Measurements from ENCODE around the gene UBB. TPM values are rescaled to one million over a fixed set of nuclear protein-coding genes. Genes with fewer than 3 reads are reported as not detected.

Gene UBB
- total RNA-seq, 1 donor from 2014 or later = 1,207 TPM

DNA sequence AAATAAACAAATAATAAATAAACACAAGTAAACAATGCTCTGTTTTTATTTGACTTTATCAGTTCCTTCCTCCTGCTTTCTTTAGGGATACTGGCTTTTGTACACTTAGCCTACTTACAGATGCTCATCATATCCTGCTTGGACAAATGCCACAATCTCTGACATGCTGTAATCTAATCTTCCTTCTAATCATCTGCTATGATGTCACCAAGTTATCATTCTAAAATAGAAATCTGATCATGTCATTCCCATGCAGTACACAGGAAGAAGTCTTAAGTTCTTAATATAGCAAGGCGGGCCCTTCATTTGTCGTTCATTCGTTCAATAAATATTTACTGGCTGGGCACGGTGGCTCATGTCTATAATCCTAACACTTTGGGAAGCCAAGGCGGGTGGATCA is 9.1 kb upstream of the UBB start:
- Mint-ChIP-seq H3K9me3 (ENCODE audit: unreplicated experiment) (no peaks in the 10 kb centered on the region), H3K4me1 (ENCODE audit: unreplicated experiment) (no peaks in the 10 kb centered on the region), H3K27me3 (ENCODE audit: unreplicated experiment) (no peaks in the 10 kb centered on the region), H3K36me3 (ENCODE audit: unreplicated experiment) (no peaks in the 10 kb centered on the region), H3K4me3 (ENCODE audit: unreplicated experiment) (no peak overlapping the region), H3K27ac (ENCODE audit: unreplicated experiment) (no peak overlapping the region)
- no peak for DNase-seq (ENCODE audit: extremely low spot score, unreplicated experiment)
- TF ChIP-seq, protein P1, sequence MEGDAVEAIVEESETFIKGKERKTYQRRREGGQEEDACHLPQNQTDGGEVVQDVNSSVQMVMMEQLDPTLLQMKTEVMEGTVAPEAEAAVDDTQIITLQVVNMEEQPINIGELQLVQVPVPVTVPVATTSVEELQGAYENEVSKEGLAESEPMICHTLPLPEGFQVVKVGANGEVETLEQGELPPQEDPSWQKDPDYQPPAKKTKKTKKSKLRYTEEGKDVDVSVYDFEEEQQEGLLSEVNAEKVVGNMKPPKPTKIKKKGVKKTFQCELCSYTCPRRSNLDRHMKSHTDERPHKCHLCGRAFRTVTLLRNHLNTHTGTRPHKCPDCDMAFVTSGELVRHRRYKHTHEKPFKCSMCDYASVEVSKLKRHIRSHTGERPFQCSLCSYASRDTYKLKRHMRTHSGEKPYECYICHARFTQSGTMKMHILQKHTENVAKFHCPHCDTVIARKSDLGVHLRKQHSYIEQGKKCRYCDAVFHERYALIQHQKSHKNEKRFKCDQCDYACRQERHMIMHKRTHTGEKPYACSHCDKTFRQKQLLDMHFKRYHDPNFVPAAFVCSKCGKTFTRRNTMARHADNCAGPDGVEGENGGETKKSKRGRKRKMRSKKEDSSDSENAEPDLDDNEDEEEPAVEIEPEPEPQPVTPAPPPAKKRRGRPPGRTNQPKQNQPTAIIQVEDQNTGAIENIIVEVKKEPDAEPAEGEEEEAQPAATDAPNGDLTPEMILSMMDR (IDR thresholded peaks at IDR 0.05) = no peak

- DNase-seq (ENCODE audit: extremely low spot score, unreplicated experiment) = no peak
- H3K27ac Mint-ChIP-seq (ENCODE audit: unreplicated experiment) = no peak overlapping the region
- H3K9me3 Mint-ChIP-seq (ENCODE audit: unreplicated experiment) = no peaks in the 10 kb centered on the region
- TF ChIP-seq, protein P1 (IDR thresholded peaks at IDR 0.05) = no peak
- no peak overlapping the region for H3K4me3 Mint-ChIP-seq (ENCODE audit: unreplicated experiment)
- no peaks in the 10 kb centered on the region for H3K27me3 Mint-ChIP-seq (ENCODE audit: unreplicated experiment)
- H3K36me3 Mint-ChIP-seq (ENCODE audit: unreplicated experiment) = no peaks in the 10 kb centered on the region
- no peaks in the 10 kb centered on the region for H3K4me1 Mint-ChIP-seq (ENCODE audit: unreplicated experiment)
Measured at GRCh38 chr17:16374146-16374938, 6.5 kb upstream of the UBB start.

DNA sequence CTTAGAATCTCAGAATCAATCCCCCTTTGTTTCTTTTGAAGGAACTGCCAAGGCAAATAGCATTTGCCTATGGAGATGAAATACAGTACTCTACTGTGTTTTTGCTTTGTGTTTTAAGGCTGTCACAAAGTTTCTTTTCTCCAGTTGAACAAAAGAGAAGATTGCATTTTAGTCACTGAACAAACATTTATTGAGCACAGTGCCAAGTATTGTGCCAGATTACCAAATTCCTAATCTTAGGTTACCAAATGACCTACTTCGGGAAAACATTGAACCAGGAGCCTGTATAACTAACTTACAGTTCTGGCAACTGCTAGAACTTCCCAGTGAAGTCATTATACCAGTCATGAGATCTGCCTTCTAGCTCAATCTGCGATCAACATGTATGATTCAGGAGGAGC is 3.0 kb upstream of the UBB start:
- DNase-seq (ENCODE audit: extremely low spot score, unreplicated experiment) = no peak
- Mint-ChIP-seq H3K9me3 (ENCODE audit: unreplicated experiment) (no peaks in the 10 kb centered on the region), H3K4me3 (ENCODE audit: unreplicated experiment) (no peak overlapping the region), H3K4me1 (ENCODE audit: unreplicated experiment) (peaks cover 17% of the 10 kb centered on the region), H3K36me3 (ENCODE audit: unreplicated experiment) (peaks cover 13% of the 10 kb centered on the region), H3K27ac (ENCODE audit: unreplicated experiment) (no peak overlapping the region), H3K27me3 (ENCODE audit: unreplicated experiment) (no peaks in the 10 kb centered on the region)
- TF ChIP-seq, protein P1 (IDR thresholded peaks at IDR 0.05) = no peak

DNA sequence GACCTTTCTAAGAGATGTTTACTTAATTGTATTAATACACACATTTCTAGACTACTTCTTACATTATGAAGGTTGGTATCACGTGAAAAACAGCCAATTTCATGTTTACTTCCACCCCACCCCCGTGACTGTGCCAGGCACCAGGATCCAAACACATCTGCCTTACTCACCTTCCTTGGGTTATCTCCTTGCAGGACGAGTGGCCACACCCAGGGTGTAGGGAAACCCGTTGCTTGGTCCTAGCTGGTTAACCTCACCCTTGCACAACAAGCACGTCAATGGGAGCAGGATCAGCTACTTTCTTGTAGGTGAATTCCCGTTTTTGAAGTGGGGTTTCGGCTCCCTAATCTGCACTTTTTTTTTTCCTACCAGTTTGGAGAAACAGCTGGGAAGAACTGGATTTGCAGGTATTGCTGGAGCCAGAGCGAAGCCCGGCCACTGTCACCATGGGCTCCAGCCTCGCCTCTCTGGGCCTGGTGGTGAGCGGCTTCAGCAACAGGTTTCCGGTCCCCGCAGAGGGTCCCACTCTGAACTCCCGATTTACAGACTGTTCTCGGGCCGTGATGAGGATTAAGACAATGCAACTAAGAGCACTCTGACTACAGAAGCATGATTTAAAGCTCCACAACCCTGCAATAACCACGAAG is 2.1 kb upstream of the UBB start:
- H3K4me1 Mint-ChIP-seq (ENCODE audit: unreplicated experiment) = peaks cover 25% of the 10 kb centered on the region
- H3K4me3 Mint-ChIP-seq (ENCODE audit: unreplicated experiment) = peak overlapping the region; percentile 32
- H3K36me3 Mint-ChIP-seq (ENCODE audit: unreplicated experiment) = peaks cover 19% of the 10 kb centered on the region
- no peak overlapping the region for H3K27ac Mint-ChIP-seq (ENCODE audit: unreplicated experiment)
- H3K27me3 Mint-ChIP-seq (ENCODE audit: unreplicated experiment) = no peaks in the 10 kb centered on the region
- H3K9me3 Mint-ChIP-seq (ENCODE audit: unreplicated experiment) = no peaks in the 10 kb centered on the region
- TF ChIP-seq, protein P1 (IDR thresholded peaks at IDR 0.05) = no peak
- DNase-seq (ENCODE audit: extremely low spot score, unreplicated experiment) = no peak

DNA sequence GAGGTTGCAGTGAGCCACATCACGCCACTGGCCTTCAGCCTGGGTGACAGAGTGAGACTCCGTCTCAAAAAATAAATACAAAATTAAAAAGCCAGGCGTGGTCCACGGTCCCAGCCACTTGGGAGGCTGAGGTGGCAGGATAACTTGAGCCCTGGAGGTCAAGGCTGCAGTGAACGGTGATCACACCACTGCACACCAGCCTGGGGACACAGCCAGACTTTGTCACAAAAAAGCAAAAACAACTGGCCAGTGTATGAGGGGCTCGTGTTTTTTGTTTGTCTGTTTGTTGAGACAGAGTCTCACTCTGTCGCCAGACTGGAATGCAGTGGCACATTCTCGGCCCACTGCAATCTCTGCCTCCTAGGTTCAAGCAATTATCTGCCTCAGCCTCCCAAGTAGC is 1.2 kb upstream of the UBB start:
- no peaks in the 10 kb centered on the region for H3K9me3 Mint-ChIP-seq (ENCODE audit: unreplicated experiment)
- peaks cover 26% of the 10 kb centered on the region for H3K4me1 Mint-ChIP-seq (ENCODE audit: unreplicated experiment)
- peaks cover 24% of the 10 kb centered on the region for H3K36me3 Mint-ChIP-seq (ENCODE audit: unreplicated experiment)
- H3K27me3 Mint-ChIP-seq (ENCODE audit: unreplicated experiment) = no peaks in the 10 kb centered on the region
- no peak overlapping the region for H3K27ac Mint-ChIP-seq (ENCODE audit: unreplicated experiment)
- TF ChIP-seq, protein P1 (IDR thresholded peaks at IDR 0.05) = no peak
- H3K4me3 Mint-ChIP-seq (ENCODE audit: unreplicated experiment) = peak overlapping the region; percentile 32
- DNase-seq (ENCODE audit: extremely low spot score, unreplicated experiment) = no peak

All from osteocyte (in vitro differentiated cells).